Measurements from ENCODE around the gene PAX8.

Gene PAX8

GRCh38 chr2:113240915-113241911 lies 37.5 kb downstream of the PAX8 start (continued):
- TF ChIP-seq PRDM6 (tag by site-specific recombination; IDR thresholded peaks at IDR 0.05) (no peak), HIC1 (tag by site-specific recombination; IDR thresholded peaks at IDR 0.05) (peak; percentile 75), SP3 (tag by site-specific recombination; IDR thresholded peaks at IDR 0.05) (0 out of 2 replicates have a peak, but pooled peaks have one; percentile 36), ZNF184 (tag by site-specific recombination; IDR thresholded peaks at IDR 0.05) (no peak), ZNF571 (tag by site-specific recombination; IDR thresholded peaks at IDR 0.05) (no peak), ZNF521 (tag by site-specific recombination; IDR thresholded peaks at IDR 0.05) (no peak), RBAK (tag by site-specific recombination; IDR thresholded peaks at IDR 0.05) (peak; percentile 69; the same call in 1 of the 2 replicates), ZFP69B (tag by site-specific recombination; IDR thresholded peaks at IDR 0.05) (no peak; the same call in 1 of the 2 replicates), ZNF626 (tag by site-specific recombination; IDR thresholded peaks at IDR 0.05) (no peak), ZXDB (tag by site-specific recombination; IDR thresholded peaks at IDR 0.05) (no peak), ZNF658 (tag by site-specific recombination; IDR thresholded peaks at IDR 0.05) (no peak), BCL11B (tag by site-specific recombination; IDR thresholded peaks at IDR 0.05; ENCODE audit: low read depth) (no peak), ZNF416 (tag by site-specific recombination; IDR thresholded peaks at IDR 0.05) (no peak), ZNF747 (tag by site-specific recombination; IDR thresholded peaks at IDR 0.05) (no peak), ZBTB49 (tag by site-specific recombination; IDR thresholded peaks at IDR 0.05; ENCODE audit: low read depth) (no peak), ZNF202 (tag by site-specific recombination; IDR thresholded peaks at IDR 0.05; ENCODE audit: borderline replicate concordance) (no peak), KLF7 (tag by site-specific recombination; IDR thresholded peaks at IDR 0.05; ENCODE audit: borderline replicate concordance) (no peak), ZNF449 (tag by site-specific recombination; IDR thresholded peaks at IDR 0.05) (no peak), ZNF664 (tag by site-specific recombination; IDR thresholded peaks at IDR 0.05) (no peak), ZBTB8A (tag by site-specific recombination; IDR thresholded peaks at IDR 0.05) (no peak), ELK4 (IDR thresholded peaks at IDR 0.05; ENCODE audit: borderline replicate concordance, low read depth, low read length) (no peak), PRDM4 (tag by site-specific recombination; IDR thresholded peaks at IDR 0.05) (no peak), SP2 (tag by site-specific recombination; IDR thresholded peaks at IDR 0.05) (no peak), ZIC2 (tag by site-specific recombination; IDR thresholded peaks at IDR 0.05) (peak; percentile 84), ZSCAN4 (tag by site-specific recombination; IDR thresholded peaks at IDR 0.05) (no peak), ZBTB17 (tag by site-specific recombination; IDR thresholded peaks at IDR 0.05) (no peak)
